Raji (cell line): ENCODE measurements around the gene TIMM10B.

ENCODE experiments used
- POLR2A ChIP-seq: IDR thresholded peaks from 2 replicates; pipeline ENCODE4 v1.6.1; 2011; ENCODE audit warnings: low read depth, low read length, control low read depth; ENCODE audit not compliant: insufficient read depth

TIMM10B gene

DNA sequence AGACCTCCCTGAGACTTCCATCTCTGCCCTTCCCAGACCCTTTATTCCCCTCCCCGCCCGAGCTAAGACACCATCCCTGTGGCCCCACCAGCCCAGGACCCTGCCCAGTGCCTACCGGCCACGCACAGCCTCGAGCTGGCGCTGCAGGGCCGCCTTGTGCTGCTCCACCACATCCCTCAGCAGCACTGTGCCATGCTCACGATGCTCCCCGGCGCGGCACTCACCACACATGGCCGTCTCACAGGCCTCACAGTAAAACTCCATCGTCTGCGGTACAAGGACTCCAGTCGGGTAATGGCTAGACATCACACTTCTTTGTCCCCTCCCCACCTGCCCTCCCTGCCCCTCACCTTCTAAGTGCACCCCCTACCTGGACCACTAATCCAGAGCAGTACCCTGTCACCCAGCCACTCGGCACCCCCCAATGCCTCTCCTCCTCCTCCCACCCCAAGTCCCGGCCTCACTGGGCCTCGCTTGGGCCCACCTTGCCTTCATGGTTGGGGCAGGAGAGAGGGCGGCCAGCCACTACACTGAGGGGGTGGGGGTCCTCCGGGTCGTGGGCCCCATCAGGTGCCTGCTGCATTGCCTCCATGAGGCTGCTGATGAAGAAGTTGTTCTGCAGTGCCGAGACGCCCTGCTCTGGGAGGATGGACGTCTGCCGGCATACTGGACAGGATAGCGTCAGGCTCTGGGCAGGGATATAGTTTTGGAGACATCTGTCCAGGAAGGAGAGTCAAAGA lies 23.6 kb upstream of the TIMM10B start:
- no peak for TF ChIP-seq POLR2A

DNA sequence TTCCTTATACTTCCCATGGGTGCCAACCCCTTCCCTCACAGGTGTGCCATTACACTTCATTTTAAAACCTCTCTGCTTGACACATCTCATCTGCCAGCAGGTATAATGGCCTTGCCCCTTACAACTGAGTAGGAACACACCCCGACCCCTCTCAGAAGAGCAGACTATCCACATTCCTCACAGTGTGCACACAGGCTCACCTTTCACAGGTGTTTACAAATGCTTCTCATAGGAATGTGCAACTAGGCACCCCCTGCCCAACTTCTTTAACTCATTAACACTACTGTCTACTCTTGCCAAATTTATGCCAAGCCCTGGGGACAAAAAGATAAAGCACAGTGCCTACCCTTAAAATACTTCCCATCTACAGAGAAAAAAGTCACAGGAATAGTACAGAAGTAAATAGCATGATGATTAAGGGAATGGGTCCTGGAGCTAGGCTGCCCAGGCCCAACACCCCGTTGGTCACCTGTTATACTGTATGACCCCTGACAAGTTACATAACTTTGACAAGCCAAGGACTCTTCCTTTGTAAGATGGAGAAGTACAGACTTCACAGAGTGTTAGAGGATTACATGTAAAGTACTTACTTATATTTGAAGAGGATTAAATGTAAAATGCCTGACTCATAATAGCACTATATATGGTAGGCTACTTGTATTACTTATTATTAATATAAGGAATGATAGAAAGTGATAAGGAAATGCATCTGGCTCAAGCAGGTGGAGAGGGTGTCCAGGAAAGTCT lies 22.8 kb upstream of the TIMM10B start:
- TF ChIP-seq POLR2A, result no peak

GRCh38 chr11:6459099-6459450 lies 22.2 kb upstream of the TIMM10B start:
- no peak for TF ChIP-seq POLR2A

DNA sequence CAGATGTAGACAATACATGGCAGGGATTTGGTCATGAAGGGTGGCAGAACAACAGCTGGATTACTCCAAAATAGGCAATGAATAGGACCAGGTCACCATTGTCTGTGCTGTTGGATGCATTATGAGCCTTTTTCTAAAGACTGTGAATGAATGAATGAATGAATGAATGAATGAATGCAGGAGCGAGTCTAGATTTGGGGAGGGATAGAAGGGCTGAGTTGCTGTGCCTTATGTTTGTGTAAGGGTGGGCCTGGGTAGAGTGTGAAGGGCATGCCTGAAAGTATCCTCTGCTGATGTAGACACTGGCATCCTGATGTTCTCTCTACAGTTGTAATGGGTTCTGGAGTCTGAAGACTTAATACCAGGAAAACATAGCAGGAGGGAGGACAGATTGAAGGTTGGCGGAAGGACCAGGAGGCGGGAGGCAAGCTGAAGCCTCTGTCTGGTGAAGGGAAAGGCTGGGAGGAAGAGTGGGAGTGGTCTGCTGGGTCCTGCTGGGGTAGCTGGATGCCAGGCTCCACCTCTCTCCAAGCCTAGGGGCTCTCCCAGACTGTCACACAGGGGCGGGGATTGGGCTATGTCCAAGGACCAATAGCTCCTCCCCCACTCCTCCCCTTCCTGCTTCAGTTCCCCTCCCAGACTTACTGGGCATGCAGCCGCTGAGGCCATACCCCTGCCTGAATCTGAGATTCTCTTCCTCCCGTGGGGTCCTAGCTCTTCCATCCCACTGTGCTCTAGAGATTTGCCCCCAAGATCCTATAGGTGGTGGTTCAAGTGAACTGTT lies 12.4 kb upstream of the TIMM10B start:
- no peak for TF ChIP-seq POLR2A

- no peak for TF ChIP-seq POLR2A
Measured at GRCh38 chr11:6469599-6469998, 11.7 kb upstream of the TIMM10B start.

DNA sequence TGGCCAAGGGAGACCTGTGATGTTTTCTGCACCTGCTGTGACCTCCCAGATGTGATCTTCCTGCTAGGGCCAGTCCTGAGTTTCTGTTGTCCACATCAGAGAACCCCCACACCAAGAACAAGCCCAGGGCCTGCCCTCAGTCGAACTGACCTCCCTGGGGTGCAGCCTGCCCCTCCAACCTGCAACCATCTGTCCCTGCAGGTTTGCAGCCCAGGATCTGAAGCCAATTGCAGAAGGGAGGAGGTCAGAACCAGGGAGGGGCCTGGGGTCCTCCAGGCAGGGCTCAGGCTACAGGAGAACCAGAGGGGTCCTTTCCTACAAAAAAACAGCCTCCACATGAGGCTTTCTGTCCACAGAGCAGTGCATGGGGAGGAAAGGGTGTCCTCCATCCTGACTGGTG lies 8.4 kb upstream of the TIMM10B start:
- TF ChIP-seq POLR2A, result no peak

GRCh38 chr11:6473451-6474412 lies 7.6 kb upstream of the TIMM10B start, which contains the start of gene TRIM3:
Gene TRIM3, minus strand, starts transcription at chr11:6473941. Its CDS starts 8,246 bp downstream, at chr11:6465695.
- no peak for TF ChIP-seq POLR2A

DNA sequence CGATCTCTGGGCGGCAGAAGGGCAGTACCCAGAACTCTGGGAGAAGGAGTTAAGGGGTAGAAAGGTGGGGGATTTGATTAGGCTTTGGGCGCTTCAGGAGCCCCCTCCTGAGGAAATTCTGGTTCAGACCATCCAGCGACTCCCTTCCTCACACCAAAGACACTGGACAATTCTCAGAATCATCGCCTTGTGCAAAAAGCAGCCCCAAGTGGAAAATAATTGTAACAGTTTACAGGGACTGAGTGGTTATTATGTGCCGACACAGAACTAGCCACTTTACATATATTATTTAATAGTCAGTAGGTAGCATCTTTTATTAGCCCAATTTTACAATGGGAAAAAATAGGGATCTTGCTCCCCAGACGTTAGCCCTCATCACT lies 6.9 kb upstream of the TIMM10B start:
- TF ChIP-seq POLR2A, result no peak

DNA sequence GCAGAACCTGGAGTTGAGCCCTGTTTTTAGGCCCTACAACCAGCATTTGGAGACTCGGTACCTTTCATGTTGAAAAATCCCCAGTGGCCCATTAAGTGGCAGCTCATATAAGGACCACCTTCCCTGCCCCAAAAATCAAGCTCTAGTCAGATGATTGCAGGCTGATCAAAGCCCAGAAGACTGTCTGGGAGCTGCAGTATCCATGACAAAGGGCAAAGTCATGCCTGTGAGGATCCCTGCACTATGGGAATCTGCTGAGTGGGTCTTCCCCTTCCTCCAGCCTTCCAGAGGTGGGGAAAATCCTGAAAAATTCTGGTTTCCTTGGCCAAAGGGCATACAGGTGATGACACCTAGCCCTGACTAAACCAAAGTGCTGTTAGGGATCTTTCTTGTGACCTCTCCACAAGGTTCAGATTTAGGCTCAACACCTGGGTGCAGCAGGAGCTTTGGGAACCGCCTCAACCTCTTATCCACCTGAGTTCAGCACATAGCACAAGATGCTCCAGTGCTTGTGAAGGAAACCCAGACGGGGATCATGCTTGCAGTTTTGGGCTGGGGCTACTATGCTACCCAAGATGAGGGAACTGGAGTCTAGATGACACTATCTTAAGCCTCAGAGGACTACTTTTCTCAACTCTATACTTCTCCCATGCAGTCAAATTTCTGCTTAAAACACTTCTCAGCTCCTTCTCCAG lies 6.3 kb upstream of the TIMM10B start:
- TF ChIP-seq POLR2A, result no peak

GRCh38 chr11:6475936-6476335 lies 5.4 kb upstream of the TIMM10B start:
- TF ChIP-seq POLR2A, result no peak

DNA sequence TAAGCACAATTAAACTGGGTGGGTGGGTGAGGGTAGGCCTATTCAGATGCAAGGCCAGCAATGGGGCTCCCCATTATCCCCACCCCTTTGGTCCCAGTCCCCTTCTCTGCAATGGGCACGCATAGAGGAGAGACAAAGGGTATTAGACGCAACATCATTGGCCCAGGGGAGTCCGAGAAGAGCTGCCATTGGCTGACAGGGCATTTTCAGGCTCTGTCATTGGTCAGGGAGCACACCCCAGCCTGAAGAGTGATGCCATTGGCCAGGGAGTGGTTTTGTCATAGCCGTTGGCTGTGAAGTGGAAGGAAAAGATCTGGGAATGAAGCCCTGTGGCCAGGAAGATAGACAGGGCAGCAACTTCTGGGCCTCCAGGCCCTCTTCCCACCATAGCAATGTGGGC lies 4.7 kb upstream of the TIMM10B start:
- no peak for TF ChIP-seq POLR2A

GRCh38 chr11:6480299-6480914 lies 894 bp upstream of the TIMM10B start:
- TF ChIP-seq POLR2A, result no peak

DNA sequence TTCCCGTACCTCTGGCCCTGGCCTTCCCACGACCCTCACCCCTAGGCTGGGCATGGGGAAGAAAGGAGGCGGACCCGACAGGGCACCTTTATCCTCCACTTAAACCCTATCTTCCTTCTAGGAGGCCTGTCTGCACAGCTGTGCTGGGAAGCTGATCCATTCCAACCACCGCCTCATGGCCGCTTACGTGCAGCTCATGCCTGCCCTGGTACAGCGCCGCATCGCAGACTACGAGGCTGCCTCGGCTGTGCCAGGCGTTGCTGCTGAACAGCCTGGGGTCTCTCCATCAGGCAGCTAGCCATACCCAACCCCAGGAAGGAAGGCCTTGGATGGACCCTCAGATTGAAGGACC lies 599 bp downstream of the TIMM10B start:
- no peak for TF ChIP-seq POLR2A

- no peak for TF ChIP-seq POLR2A
Measured at GRCh38 chr11:6482441-6482840, 1.1 kb downstream of the TIMM10B start.

DNA sequence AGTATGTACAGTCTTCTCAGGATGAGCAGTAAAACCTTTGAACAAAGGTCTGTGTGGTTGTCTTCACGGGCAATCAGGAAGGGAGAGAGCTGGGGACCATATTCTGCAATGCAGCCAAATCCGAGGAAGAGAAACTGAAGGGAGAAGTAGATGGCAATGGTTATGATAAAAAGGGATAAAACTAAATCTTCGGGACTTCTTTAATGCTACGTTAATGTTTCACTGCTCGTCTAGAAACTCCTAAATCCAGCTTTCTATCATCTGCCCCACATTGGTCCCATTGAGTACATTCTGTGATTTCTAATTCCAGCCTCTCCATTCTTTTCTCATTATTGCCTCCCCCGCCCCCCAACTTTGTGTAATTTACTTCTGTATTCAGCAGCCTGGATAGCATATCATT lies 1.7 kb downstream of the TIMM10B start:
- TF ChIP-seq POLR2A, result no peak
